ENCODE data around the gene PLEKHG3.
A peak's percentile ranks its signal among the peaks of the same experiment; 100 is the strongest.
"Not testable (repeated sequence)": the region's sequence is repeated elsewhere in the genome, so short reads cannot be mapped to it uniquely, and the experiment has no call there.

PLEKHG3 gene

GRCh38 chr14:64704143-64704742 lies at the start of gene PLEKHG3:
Gene PLEKHG3 (plus strand): TSS chr14:64704424. CDS start chr14:64727632, 23,208 bp downstream.
- DNase-seq = peak; percentile 23

DNA sequence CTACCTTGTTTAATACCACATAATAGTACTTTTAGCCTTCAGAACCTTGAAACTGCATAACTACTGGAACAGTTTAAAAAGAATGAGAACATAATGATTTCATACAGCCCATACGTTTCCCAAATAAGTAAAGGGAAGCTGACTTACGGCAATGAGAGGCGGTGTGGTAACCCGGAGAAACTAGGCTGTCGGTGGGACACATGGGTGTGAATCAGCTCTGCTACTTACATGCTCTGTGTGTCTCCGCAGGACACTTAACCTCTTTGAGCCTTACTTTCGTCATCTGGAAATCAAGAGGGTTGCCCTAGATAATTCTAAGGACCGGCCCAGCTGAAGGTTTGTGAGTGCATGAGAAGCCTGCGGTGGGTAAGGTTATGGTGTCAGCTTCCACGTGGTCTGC lies 49.3 kb upstream of the PLEKHG3 start:
- DNase-seq = no peak

DNA sequence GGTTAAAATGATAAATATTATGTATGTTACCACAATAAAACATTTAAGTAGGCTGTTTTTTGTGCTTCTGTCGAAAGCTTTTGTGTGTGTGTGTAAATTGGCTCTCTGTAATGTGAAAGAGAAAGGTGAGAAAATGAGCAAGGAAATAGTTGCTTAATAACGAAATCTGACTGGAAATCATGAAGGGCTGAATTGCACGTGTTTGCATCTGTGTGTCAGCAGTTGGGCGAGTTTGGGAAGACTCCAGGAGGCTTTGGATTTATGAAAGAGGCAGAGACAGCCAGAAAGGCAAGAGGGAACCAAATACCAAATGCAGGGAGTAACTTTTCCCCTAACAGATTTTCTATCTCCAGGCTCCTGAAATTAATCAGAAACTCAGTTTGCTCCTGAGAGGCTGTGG lies 47.2 kb upstream of the PLEKHG3 start:
- no peak for DNase-seq

- no peak for DNase-seq
Observed at GRCh38 chr14:64658201-64658600, 46.0 kb upstream of the PLEKHG3 start.

DNA sequence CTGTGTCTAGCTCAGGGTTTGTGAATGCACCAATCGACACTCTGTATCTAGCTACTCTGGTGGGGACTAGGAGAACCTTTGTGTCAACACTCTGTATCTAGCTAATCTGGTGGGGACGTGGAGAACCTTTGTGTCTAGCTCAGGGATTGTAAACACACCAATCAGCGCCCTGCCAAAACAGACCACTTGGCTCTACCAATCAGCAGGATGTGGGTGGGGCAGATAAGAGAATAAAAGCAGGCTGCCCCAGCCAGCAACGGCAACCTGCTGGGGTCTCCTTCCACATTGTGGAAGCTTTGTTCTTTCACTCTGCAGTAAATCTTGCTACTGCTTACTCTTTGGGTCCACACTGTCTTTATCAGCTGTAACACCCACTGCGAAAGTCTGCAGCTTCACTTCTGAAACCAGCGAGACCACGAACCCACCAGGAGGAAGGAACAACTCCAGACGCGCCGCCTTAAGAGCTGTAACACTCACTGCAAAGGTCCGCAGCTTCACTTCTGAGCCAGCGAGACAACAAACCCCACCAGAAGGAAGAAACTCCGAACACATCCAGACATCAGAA lies 45.4 kb upstream of the PLEKHG3 start:
- not testable (repeated sequence) for DNase-seq

GRCh38 chr14:64659366-64659765 lies 44.9 kb upstream of the PLEKHG3 start:
- DNase-seq = no peak

DNA sequence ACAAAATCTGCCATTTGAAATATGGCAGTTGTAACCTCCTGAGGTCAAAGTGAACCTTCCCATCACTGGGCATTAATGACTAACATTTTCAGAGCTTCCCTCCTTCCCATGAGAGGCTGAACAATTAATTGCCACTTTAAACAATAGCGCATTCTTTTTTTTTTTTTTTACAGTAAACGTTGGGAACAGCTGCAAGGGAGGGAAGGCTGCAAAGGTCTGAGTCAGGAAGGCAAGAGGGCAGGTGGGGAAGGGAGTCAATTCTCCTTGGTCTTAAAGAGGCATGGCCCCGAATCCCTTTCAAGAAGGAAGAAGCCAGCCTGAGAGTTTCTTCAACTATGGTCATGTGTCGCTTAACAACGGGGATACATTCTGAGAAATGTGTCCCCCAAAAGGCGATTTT lies 41.0 kb upstream of the PLEKHG3 start:
- no peak for DNase-seq

DNA sequence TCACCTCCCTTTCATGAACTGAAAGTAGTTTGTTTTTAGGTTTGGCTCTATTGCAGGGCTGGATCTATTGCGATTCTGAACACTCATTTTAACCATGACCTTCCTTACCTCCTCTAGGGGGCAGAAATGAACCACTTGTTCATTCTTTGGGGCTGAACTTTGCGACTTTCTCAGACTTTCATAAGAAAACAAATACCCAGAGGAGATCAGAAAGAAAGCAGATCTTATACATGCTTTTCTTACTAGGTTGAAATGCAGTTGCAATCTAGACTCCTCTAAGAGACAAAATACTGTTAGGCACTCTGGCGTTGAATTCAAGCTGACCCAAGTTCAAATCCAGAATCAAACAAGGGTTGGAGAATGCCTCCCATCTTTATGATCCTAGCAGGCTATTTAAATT lies 32.6 kb upstream of the PLEKHG3 start:
- no peak for DNase-seq

- DNase-seq = no peak
Observed at GRCh38 chr14:64673316-64673715, 30.9 kb upstream of the PLEKHG3 start.

DNA sequence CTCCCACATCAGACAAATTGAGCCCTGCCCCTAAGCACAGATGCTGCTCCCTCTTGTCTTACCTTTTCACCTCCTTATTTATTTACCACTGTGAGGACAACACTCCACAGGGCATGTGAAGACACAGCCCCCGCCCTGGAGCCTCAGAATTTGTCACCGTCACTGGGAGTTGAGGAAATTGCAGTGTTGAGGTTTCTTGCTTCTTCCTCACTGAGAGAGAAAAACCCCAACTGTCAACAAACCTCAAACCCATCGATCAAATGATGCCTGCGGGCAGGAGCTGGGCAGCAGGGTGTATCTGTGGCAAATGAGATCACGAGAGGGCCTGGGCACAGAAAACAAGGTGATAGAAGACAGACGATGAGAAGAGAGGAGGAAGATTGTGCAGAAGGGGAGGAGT lies 30.5 kb upstream of the PLEKHG3 start:
- no peak for DNase-seq

DNA sequence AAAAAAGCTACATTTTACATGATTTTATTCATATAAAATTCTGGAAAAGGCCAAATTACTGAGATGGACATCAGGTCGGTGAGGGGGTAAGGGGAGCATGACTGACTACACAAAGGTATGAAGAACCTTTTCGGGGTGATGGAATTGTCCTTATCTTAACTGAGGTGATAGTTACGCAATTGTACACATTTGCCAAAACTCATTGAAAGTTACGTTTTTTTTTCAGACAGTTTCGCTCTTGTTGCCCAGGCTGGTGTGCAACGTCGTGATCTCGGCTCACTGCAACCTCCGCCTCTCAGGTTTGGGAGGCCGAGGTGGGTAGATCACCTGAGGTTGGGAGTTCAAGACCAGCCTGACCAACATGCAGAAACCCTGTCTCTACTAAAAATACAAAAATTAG lies 29.4 kb upstream of the PLEKHG3 start:
- DNase-seq = no peak

GRCh38 chr14:64675312-64675711 lies 28.9 kb upstream of the PLEKHG3 start:
- DNase-seq = no peak

DNA sequence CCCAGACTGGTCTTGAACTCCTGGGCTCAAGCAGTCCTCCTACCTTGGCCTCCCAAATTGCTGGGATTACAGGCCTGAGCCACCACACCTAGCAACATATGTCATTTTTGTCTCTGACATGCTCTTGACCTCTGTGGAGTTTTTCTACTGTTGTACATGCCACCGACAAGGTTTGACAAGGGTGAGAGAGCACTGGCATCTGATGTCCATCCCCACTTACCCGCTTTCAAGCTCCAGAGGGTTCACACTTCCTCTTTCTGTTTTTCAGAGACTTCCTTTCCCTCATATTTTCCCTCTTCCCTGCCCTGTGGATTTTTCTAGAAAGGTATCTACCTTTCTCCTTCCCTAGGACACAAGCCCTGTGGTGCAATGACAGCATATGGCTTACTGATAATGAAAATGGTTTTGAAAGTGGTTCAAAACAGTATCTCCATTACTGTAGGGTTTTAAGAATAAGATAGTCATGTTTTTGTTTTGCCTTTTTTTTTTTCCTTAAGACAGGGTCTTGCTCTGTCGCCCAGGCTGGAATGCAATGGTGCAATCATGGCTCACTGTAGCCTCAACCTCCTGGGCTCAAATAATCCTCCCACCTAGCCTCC lies 27.7 kb upstream of the PLEKHG3 start:
- no peak for DNase-seq

DNA sequence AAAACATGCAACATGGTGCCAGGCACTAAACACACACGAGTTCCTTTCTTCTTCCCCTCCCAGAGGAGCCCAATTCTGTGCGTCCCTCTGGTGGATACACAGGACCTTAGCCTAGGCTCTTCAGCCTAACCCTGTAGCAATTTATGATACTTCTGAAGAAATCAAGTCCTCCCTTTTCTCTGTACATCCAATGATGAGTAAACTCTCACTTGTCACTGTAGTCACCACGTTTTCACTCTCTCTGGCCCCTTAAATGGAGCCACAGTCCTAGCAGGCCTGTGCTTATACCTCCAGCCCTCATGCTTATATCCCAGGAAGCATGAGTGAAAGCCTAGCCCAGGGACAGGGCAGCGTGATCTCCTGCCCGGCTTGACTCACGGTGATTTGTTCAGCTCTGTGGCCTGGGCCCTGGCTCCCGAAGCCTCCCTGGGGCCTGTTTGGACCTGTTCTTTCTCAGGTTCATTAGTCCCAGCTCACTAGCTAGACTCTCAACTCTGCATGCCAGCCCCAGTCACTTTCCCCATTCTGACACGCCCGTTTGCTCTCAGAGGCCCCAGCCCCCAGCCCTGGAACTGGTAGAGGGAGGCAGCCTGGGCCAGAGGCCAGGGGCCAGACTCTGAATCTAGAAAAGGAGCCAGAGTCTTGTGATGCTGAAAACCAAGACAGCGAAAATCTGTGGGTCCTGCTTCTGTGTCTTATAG lies 24.1 kb upstream of the PLEKHG3 start:
- no peak for DNase-seq

GRCh38 chr14:64680714-64681065 lies 23.5 kb upstream of the PLEKHG3 start:
- DNase-seq = no peak

DNA sequence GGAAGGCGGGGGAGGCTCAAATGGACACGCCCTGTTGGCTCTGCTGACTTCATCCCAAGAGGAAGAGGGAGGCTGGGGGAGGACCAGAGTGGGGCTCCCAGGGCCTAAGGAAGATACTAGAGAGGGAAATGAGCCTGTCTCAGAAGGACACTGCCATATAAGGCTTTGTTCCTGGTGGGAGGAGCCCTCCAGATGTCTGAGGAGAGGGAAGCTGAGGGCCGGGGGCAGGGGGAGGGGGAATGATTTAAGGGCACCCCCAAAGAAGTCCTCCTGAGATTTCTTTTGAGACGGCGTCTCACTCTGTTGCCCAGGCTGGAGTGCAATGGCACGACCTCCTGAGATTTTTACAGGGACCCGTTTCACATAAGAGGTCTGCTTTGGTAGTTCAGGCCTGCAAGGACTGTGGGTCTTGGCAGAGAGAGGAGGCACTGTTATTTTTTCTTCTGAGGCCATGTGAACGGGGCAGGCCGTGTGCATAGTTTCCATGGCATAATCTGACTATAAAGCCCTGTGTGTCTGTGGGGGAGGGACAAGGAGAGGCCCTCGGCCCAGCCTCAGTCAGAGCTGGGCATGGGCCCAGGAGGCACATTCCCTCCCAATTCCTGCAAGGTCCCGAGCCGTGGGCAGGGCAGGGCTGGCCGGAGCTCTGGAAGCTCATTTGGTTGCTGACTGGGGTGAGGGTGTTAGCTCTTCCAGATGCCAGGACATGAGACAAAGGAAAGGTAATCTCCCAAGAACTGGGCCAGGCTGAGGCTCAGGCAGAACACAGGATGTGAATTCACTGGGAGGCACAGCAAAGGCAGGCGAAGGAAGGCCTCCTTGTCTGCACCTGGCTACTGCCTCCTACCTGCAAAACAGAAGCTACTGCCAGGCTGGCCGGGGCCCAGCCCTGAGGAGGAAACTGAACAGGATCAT lies 22.2 kb upstream of the PLEKHG3 start:
- no peak for DNase-seq

- DNase-seq = no peak
Observed at GRCh38 chr14:64682843-64683242, 21.4 kb upstream of the PLEKHG3 start.

- no peak for DNase-seq
Observed at GRCh38 chr14:64683264-64683663, 21.0 kb upstream of the PLEKHG3 start.

- no peak for DNase-seq
Observed at GRCh38 chr14:64684091-64684490, 20.1 kb upstream of the PLEKHG3 start.

DNA sequence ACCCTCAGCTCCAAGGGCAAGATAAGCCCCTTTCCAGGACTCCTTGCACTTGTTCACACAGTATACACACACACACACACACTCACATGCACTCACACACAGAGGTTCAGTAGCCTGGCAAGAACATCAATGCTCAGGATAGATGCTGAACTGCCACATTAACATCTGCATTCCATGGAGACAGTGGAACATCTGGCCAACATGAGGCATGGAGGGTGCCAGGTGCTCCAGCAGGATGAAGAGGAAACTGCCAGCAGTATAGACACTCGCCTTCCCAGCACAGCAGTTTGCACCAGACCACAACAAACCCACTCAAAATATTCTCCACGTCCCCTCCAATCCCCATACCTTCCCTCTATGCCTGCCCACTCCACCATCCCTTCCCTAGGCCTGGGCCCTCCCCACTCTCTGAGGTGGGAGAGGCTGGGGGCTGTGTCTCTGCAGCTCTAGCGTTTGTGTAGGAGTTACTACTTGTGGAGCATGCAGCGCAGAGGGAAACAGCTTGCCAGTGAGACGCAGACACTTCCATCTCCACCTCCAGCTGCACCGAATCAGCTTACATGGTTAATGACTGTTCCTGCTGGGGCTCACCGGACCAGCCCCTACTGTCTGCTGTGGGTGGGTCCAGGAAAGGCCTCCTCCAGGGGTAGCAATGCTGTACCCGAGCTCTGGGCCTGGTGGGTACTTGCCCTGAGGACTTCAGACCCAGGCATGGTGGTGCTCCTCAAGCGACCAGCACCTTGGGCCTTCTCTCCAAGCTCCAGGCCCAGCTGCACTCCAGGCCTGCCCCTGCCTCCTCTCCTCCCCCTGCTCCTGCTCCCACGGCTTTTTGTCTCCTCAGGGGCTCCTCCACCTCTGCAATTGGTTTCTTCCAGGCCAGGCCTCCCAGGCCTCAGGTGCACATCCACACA lies 18.6 kb upstream of the PLEKHG3 start:
- DNase-seq = no peak

GRCh38 chr14:64686282-64686615 lies 18.0 kb upstream of the PLEKHG3 start:
- DNase-seq = no peak

DNA sequence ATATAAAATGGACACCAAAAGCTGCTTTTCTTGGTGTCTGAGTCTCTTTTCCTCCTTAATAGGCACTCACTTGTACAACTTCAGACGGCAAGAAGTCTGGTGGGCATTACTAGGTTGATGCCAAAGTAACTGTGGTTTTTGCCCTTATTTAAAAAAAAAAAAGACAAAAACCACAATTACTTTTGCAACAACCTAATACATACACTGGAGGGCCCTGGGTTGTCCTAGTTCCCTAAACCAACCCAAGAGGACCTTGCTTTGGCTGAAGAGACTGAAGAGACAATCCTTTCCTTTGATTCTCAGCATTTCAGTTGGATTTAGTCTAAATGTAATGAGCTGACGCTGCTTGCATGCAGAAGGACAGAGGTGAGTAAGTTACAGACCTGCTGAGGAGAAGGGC lies 16.2 kb upstream of the PLEKHG3 start:
- DNase-seq = no peak
